ENCODE measurements around the gene PCDH9.
A peak's percentile ranks its signal among the peaks of the same experiment; 100 is the strongest.

PCDH9 gene

DNA sequence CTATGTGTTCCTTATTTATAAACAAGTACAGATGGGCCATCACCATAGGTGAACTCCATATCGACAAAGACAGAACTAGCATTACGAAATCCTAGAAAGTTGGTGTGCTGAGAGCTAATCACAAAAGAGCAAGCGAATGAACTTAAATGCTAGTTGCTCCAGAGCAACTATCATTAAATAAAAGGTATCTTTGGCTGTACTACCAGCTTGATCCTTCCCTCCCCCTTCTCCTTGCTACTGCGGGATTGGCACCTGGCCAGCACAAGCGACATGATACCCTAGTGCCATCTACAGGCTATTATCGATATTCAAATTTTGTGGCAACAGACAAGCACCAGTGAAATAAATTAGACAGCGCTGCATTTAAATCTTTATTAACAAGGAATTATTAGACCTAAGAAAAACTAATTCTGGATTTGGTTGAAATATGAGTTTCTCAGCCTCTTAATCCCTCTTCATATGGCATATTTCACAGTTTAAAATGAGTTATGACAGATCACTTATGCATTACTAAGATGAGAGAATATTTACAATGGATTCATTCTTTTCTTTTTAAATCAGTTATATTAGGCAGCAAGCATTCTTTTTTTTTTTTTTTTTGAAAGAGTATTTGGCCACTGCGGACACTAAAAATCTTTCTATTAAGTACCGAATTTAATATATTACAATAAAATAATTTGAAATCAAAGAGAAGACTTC, 5.8 kb downstream of the PCDH9 start:
- DNase-seq = peak; percentile 48 to 63

DNA sequence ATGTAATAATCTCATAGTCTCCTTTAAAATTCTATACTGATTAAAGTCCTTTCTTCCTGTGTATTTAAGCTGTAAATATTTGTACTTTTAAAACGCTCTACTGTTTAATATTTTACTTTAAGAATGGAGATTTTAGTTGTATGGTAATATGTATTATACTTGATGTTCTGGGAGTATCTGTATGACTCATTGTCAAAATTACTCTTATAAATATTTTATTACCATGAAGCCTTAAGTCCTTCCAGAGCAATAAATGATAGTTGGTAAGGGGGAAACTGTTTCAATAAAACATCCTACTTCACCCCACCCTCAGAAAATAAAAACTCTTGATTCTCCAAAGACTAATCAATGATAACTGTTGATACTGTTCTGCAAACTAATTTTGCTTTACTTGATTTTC, 6.4 kb downstream of the PCDH9 start:
- no peak for DNase-seq

DNA sequence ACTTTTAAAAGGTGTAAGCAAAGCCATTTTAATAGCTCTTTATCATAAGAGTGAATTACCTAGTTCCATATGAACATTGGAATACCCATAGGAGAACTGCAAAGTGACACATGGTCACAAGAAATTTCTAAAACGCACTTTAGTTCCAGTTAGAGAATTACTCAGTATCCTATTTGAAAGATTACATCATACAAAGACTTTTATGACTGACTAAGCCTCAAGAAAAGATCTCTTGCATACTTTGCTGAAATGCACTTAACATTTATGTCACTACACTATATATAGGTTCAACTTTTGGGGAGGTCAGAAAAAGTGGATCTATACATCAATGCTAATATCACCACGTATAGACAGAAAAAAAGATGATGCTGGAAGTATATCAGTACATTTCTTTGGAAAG, 7.1 kb downstream of the PCDH9 start:
- no peak for DNase-seq

DNA sequence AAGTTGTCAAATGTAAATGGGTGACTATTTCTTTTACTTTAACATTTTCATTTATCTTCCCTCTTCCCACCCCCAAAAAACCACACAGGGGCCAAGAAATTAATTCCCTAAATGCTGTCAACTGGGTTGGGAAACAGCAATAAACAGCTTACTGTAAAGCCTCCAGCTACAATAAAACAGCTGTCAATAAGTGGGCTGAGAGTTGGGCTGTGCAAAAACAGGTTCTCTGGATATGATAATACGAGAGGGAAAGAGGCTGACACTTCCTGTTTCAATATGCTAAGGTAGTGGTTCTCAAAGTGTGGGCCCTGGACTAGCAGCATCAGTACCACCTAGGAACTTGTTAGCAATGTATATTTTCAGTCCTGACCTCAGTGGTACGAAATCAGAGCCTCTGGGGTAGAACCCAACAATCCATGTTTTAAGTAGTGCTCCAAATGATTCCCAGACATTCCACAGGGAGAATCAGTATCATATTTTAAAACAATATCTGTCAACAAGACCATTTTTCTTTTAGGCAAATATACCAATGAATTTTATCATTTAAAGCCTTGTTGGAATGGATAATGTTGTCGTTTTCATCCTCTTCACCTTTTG, 8.4 kb downstream of the PCDH9 start:
- DNase-seq = no peak

DNA sequence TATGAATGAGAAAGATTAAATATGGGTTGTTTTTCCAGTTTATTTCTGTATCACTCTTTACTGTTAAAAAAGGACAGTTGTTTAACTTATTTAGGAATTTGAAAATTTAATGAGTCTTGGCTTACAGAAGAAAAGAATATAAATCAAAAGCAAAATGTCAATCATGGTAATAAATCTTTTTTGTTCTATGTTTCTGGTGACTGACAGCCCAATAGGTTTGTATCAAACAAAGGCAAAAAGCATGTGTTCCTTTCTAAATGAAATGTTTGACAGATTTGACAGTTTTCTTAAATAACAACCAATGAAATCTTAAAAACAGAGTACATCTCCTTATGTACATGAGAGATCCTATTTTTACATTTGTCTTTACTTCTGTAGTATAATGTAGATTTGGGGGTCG, 11.0 kb downstream of the PCDH9 start:
- DNase-seq = no peak

DNA sequence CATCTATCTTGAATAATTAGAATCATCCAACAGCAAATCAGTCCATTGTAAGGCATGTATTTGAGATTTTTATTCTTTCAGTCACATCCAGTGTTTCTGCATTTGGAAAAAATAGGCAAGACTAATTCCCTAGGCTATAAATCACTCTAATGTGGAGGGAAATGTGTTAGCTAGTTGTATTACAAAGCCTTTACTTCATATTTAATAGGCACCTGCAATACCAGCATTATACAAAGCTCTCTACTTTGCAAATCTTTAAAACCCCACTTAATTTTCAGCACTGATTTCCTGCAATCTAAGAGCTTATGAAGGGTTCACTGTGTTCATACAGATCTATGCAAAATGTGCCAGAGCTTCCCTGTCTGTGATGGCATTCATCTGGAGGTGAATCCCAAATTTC, 12.3 kb downstream of the PCDH9 start:
- no peak for DNase-seq

DNA sequence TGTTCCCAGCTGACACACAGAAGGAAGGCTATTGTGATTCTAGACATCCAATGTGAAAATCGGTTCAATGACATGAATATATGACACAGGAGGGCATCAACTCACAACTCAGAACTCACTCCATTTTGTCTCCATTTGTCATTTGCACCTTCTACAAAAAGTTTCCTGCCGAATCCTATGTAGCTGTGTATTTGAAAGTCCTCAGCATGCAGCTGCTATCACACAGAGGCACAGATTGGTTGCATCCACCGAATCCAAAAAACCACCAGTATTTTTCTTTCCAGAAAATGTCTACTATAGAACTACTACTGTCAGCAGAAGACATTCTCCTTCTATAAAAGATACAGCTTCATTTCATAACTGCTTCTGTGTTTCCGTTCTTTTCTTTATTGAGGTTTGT, 13.3 kb downstream of the PCDH9 start:
- no peak for DNase-seq

DNA sequence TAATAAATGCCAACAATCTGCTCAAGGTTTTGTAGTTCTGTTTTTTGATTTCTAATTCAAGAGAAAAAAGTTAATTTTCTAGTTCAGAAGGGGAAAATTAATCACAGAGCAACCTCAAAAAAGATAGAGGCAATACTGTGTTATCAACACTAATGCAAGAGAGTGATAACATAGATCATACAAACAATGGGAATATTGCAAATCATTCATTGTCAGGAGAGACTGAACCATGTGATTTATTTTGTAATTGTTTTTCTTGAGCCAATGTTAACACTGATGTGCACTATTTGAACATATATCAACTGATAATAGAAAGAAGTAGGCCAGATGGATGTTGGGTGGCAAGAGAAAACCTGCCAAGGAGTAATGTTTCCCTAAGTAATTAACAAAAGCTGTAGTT, 19.9 kb downstream of the PCDH9 start:
- DNase-seq = no peak

DNA sequence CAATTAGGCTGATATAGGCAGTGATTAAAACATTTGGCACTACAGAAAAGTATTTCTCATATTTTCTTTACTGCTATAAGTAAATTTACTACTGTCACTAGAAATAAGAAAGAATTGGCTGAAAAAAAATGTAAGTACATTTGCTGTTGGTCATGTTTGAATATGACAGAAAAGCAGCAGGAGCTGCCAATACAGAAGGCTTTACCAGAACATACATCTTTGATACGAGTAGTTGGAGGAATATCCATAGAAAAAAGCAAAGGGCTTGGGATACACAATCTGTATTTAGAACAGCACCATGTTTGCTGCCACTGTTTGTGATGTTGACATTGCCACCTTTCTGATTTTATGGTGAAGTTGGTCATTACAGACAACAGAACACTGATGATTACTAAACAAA, 21.6 kb downstream of the PCDH9 start:
- no peak for DNase-seq

DNA sequence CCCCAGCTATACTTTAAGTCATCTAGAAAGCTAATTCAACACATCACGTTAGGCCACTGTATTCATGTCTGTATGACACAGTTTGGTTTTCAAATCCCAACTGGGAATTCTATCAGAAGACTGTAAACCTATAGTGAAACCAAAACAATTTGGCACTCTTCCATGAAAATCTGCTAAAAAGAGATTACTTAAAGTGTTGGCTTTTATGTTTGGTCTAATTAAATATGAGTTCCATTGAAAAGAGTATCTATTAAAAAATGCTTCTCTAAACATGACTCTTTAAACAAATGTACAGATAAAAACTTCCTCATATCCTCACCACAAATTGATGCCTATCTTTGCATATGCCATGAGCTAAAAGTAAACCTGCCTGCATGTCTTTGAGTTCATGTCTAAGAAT, 25.4 kb downstream of the PCDH9 start:
- DNase-seq = no peak

DNA sequence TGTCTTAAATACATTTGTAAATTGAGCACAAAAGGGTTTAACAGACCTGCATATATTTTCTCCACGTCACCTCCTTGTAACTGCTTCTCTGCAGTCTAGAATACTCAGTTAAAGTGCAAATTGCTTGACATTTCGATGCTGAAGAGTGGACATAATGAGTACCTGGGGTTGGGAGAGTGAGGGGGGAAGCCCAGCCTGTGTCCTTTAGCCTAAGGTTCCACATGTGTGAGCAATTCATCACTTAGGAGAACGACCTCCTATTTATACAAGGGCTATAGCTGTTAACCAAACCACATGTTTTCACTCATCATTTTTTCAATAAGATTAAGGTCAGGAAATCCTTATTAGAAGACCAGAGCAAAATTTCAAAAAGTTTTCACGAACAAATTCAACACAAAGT, 29.5 kb downstream of the PCDH9 start:
- no peak for DNase-seq

DNA sequence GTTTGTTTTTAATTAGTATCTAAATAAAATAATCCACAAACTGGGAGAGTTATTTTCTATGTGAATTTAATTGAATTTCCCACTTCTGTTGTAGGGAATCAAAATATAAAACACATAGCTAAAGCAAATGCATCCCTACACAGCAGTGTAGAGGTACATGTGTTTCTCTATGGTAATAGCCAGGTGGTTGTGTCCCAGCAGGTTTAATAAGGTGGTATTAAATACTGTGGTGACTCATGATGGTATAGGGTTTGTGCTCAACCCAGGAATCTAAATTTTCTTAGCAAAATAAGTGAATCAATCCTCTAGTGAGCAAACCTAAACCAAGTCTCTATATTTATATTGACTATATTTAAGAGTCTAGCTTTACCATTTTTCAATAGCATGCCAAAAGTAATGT, 30.0 kb downstream of the PCDH9 start:
- DNase-seq = no peak

DNA sequence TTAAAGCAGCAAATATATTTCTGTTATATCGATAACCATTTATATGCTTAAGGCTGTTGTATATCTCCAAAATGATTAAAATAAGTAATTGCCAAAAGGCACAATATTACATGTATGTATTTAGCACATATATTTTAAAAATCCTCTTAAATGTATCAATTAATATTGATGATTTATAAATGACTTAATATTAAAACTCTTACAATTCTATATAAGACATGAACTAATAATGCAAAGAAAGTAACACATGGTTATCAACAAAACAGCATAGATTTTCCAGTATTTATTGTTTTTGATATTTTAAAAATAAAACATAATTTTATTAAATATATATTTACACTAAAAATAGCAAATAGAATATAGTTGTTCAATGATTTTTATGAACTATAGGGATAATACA, 32.4 kb downstream of the PCDH9 start:
- DNase-seq = no peak

DNA sequence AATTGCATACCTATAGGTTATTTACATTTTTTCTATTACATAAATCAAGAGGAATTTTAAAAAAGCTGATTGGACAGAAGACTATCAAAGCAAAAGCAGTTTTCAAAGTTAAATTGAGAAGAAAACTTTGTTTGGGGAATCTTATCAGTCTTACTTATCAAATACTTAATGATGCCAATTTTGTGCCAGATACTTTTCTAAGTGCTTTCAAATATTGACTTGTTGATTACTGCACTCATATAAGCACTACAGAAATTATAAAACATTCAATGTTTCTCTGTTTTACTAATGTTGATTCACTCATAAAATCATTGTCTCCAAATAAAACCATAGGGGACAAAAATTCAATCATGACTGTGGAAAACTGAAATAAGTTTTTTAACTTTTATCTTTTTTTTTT, 36.2 kb downstream of the PCDH9 start:
- no peak for DNase-seq

DNA sequence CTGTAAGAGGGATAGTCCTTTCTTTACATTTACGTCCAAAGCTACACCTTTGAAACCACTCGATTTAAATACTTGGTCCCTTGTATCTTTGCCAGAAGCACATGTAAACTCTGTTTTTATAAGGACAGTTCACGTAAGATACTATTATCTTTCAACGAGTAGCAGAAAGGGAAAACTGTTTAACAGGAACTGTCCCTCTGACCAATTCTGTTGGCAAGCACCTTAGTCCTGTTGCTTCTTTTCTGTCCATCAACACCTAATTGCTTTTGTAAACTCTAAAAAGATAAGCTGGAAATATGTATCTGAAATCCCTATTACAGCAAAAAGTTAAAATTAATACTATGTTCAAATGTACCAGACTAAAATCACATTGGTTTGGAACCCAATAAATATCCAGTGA, 37.4 kb downstream of the PCDH9 start:
- no peak for DNase-seq

DNA sequence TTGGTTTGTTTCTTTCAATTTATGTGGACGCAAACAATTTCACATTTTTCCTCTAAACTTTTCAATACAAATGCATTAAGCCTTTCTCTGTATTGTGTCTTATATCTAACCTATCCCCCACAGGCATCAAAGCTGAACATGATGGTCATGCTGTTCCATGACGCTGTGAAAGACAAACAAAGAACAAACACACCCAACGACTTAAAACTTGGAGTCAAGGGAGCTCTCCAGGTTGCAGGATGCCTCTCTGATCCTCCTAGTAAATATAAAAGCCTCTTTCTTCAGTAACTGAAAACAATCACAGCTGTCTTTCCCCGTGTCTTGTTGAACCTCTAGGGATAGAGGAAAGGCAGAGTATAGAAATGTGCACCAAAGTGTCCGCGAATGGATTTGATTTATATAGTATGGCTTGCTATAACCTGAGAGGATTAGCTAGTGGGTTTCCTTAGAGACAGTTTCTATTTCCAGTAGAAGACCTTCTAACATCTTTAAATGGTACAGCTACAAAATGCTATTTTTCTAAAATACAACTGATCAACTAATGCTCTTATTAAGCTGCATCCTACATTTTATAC, 43.1 kb downstream of the PCDH9 start:
- DNase-seq = no peak

DNA sequence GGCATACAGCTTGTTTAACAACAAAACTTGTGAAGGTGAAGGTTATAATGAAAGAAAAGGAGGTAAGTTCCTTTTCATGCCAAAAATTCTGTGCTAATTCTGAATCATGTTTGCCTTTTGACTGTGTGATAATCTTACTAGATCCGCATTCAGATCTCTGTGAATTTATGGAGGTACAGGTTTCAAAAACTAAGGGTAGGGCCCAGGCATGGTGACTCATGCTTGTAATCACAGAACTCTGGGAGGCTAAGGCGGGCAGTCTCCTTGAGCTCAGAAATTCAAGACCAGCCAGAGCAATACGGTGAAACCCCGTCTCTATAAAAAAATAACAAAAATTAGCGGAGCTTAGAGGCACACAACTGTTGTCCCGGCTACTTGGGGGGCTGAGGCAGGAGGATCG, 45.9 kb downstream of the PCDH9 start:
- no peak for DNase-seq

DNA sequence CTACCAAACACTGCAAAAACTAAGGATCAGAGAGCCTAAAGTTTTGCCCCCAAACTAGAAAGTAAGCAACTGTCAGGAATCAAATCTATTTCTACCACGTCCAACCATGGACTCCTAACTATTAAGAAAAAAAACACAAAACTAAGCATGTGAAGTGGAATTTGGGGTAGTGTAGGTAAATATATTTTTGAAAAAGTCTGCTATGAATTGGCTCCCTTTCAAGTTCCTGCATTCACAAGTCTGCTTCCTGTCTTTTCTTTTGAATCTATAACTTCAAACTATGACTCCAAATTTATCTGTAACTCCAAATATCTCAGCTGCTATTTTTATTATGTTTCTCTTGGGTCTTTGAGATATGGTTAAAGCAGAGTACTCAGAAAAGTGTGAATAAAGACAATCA, 47.0 kb downstream of the PCDH9 start:
- DNase-seq = no peak

DNA sequence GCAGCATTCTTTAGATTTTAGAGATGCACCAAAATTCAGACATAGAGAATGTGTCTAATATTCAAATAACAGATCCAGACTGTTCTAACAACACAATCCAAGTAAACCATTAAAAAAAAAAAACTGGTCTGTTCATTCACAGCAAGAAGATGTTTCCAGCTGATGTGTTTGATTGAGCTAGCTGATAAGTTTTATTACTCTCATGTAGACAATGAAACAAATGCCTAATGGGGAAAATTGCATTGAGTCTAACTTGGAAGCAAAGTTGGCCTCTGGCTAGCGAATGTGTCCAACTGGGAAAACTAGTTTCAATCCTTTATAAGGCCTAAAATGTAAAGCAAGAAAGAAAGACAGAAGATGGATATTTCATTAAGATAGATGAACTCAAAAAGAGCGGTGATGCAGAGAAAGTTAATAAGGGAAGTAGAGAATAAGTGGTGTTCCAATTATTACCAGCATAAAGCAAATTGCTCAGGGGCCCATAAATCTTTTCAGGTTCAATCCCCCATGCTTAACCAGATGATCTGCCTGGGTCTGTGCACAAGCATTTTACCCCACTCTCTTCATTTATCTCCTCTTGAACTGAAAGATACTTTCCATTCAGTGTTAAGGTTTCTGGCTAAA, 54.2 kb downstream of the PCDH9 start:
- no peak for DNase-seq

DNA sequence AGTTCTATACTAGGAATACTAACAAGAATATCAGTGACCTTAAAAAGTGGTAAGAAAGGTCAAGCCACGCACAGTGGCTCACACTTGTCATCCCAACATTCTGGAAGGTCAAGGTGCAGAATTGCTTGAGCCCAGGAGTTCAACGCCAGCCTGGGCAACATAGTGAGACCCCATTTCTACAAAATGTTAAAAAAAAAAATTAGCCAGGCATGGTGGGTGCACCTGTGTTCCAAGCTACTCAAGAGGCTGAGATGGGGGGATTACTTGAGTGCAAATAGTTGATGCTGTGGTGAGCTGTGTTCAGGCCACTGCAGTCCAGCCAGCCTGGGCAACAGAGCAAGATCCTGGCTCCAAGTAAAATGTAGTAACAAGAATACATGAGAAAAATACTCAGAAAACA, 61.8 kb downstream of the PCDH9 start:
- DNase-seq = no peak

DNA sequence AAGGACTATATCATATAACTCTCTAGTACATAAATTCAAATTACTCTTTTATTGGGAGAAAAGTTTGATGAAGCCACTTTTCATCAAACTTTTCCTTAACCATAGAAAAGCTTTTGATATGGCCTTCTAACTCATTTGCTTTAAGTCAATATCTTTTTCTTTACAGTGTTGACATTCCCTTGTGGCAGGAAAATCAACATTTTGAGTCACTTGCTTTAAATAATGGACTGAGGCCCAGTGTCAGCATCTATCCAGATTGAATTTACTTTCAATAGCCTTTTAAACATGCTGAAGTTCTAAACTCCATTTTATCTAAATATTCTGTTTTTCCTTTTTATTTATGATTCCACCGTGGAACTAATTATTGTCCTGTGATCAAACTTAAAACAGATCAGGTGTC, 62.7 kb downstream of the PCDH9 start:
- DNase-seq = no peak

DNA sequence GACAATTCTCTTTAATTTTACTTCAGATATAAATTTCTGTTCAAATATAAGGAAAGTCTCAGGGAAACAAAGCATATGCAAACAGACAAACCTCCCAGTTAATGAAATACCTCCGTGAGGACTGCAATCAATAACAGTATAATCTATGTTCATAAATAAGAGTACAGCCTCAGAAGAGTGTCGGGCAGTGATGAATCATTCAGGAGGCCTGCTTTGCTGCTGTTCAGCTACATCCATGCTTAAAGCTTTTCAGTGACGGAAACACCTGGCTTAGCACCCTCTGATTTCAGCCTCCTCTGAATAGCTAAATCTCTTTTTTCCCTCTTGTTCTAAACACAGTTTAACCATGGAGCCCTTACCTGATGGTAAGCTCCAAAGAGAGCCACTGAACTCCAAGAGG, 69.0 kb downstream of the PCDH9 start:
- DNase-seq = no peak

DNA sequence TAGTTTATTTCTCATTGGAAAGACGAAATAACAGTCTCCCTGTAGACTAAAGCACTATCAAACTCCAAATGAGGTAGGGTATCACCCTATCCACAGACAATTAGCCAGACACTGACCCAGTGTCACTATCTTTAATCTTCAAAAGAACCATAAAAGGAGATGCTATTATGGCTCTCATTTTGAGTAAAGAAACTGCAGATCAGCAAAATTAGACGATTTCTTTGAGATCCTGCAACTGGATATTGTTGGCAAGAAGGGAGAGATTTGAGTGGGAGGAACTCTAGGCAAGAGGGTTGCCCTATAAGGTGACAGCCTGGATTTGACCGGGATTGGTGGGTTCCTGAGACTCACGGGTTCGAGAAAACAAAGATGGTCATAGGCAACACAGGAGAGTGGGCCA, 71.2 kb downstream of the PCDH9 start:
- no peak for DNase-seq

DNA sequence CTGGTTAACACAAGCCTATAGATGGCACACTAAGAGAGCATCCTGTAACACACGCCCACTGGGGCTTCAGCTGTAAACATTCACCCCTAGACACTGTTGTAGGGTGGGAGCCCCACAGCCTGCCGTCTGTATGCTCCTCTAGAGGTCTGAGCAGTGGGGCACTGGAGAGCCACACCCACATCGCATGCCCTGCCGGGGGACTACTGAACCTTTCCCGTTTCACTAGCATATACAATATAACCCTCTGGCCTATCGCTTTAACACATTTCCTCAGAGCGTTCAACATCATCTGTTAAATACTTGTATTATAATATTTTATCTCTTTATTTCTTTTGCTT, 73.4 kb downstream of the PCDH9 start:
- DNase-seq = no peak

All from CD4-positive, alpha-beta T cell treated with Interleukin-4 for 1 hour (primary cell).